ENCODE data around the gene PEX10. TPM values are rescaled to one million over a fixed set of nuclear protein-coding genes. Genes with fewer than 3 reads are reported as not detected.

Gene PEX10
- total RNA-seq, 8 experiments from 2014 or later = 11.3 to 27.8 (median 20.9) TPM

DNA sequence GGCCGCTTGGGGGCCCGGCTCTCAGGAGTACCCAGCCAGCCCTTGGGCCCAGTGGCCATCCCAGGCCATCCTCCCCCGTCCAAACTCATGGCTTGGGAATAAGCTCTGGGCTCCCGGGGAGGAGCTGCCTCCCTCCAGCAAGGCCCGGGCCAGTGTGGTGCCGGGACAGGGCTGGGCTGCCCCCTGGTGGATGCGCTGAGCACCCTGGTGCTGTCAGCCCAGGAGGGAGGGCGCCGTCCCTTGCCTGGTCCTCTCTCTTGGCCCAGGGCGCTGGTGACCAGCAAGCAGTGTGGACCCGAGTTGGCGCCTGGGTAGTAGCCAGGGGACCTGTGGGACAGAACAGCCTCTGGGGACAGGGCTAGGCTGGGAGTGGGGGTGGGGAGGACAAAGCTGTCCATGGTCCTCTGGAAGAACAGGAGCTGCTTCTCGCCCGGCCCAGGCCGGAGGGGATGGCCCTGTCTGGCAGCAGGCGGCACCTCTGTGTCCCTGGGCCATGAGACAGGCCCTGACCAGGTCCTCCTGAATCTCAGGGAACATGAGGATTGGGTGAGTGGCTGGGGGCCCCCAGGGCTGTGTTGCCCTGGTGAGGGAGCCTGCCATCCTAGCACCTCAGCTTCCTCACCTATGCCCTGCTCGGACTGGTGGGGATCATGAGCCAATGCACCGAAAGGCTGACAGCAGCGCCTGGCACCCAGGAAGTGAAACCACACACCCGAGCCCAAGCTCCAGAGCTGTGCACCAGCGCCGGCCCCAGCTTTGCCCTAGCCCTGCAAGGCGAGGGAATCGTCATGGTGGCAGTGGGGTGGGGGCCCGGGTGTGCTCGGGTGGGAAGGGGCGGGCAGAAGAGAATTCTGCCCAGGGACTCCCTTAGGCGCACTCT, 30.4 kb downstream of the PEX10 start:
- H3K4me3 ChIP-seq = peak overlapping the region in 1 of 5 donors; percentile 8
- peak; percentile 78 to 97 (median 91) for ATAC-seq (replicated peaks in 6 of 8)
- WGBS, 10 experiments = 21 to 33% methylated on average over 2 to 3 of the region's 28 CpGs; no CpG with 5 or more reads in 8 of the 10 experiments
- in situ Hi-C loops (cut with MboI; ENCODE audit: low pct_unique_long_range_greater_than_20kb in 2 of 9, low sequenced_read_pairs in 9 of 9, unreplicated experiment in 9 of 9) = loop anchor here in 5 of 9 experiments (10.0 to 25.0 kb wide), 3 partner anchors 170 to 195 kb away; partner anchors contain the start of gene FAAP20 (in 4 of the 5)
- H3K4me1 ChIP-seq (replicated peaks in 1 of 2) = peaks cover 5 to 7% of the 10 kb centered on the region in 2 donors
- peak overlapping the region in 1 of 2 donors; percentile 18 for H3K27ac ChIP-seq

DNA sequence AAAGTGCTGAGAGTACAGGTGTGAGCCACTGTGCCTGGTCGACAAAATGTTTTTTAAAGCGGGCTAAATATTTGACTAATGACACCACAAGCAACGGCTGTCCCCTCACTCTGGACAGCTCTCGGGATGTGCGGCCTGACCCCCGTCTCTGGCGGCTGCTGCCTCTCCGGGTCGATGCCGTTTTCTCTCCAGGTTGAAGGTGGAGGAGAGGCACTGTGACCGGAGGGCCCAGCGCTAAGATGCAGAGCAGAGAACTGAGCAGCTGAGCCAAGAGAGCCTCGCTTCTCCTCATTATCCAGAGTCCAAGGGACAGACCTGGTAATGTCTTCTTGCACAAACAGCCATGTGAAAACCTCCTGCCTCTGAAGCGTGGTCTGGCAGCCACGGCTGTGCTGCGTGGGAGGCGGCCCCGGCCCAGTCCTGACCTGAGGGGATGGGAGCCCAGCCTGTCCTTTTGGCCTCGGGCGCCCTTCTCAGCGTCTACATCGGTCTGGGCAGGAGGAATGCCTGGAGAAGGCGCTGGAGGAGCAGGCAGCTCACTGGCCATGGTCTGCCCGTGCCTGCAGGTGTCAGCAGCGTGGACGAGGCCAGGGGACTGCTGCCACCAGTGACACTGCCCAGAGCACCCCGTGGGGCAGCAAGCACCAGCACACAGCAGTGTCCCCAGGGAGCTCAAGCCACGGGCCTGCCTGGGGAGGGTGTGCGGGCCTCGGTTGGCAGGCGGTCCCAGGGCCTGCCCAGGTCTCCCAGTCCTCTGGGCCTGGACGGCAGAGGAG, 31.4 kb downstream of the PEX10 start:
- ATAC-seq (replicated peaks in 6 of 8) = peak; percentile 2 to 12 (median 4)
- in situ Hi-C loops (cut with MboI; ENCODE audit: low pct_unique_long_range_greater_than_20kb in 2 of 9, low sequenced_read_pairs in 9 of 9, unreplicated experiment in 9 of 9) = loop anchor here in 5 of 9 experiments (10.0 to 25.0 kb wide), 3 partner anchors 169 to 194 kb away; partner anchors contain the start of gene FAAP20 (in 4 of the 5)
- Histone ChIP-seq H3K27ac (no peak overlapping the region), H3K4me1 (replicated peaks in 1 of 2) (peaks cover 5 to 7% of the 10 kb centered on the region in 2 donors), H3K4me3 (no peak overlapping the region)
- 28 to 93% (median 88%) methylated on average over 2 to 23 of the region's 32 CpGs; no CpG with 5 or more reads in 4 of the 10 experiments for WGBS, 10 experiments

DNA sequence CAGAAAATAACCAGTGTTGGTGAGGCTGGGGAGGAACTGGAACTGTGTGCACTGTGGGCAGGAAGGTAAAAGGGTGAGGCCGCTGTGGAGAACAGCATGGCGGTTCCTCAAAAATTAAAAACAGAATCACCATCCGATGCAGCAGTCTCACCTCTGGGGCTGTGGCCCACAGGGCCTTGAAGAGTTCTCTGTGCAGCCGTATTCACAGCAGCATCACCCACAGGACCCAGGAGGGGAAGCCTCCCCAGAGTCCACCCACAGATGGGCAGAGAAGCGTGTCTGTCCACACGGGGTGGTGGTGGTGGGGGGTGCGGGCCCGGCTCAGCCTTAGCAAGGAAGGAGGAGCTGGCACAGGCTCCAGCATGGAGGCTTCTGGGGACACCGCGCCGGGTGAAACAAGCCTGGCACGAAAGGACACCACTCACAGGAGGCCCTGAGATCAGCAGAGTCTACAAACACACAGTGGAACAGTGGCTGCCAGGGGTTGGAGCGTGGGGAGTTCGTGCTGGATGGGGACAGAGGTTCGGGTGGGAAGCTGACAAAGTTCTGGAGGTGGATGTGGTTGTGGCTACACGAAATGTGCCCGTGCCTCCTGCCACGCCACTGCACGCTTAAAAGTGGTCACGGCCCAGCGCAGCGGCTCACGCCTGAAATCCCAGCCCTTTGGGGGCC, 32.5 kb downstream of the PEX10 start:
- ATAC-seq (replicated peaks in 6 of 8) = no peak
- 58 to 100% (median 88%) methylated on average over 1 to 11 of the region's 23 CpGs; no CpG with 5 or more reads in 3 of the 10 experiments for WGBS, 10 experiments
- peaks cover 7 to 9% of the 10 kb centered on the region in 2 donors for H3K4me1 ChIP-seq (replicated peaks in 1 of 2)
- no peak overlapping the region for H3K27ac ChIP-seq
- in situ Hi-C loops (cut with MboI; ENCODE audit: low pct_unique_long_range_greater_than_20kb in 2 of 9, low sequenced_read_pairs in 9 of 9, unreplicated experiment in 9 of 9) = loop anchor here in 7 of 9 experiments (10.0 to 25.0 kb wide), 3 partner anchors 168 to 193 kb away; partner anchors contain the start of gene FAAP20 (in 6 of the 7)
- no peak overlapping the region for H3K4me3 ChIP-seq

DNA sequence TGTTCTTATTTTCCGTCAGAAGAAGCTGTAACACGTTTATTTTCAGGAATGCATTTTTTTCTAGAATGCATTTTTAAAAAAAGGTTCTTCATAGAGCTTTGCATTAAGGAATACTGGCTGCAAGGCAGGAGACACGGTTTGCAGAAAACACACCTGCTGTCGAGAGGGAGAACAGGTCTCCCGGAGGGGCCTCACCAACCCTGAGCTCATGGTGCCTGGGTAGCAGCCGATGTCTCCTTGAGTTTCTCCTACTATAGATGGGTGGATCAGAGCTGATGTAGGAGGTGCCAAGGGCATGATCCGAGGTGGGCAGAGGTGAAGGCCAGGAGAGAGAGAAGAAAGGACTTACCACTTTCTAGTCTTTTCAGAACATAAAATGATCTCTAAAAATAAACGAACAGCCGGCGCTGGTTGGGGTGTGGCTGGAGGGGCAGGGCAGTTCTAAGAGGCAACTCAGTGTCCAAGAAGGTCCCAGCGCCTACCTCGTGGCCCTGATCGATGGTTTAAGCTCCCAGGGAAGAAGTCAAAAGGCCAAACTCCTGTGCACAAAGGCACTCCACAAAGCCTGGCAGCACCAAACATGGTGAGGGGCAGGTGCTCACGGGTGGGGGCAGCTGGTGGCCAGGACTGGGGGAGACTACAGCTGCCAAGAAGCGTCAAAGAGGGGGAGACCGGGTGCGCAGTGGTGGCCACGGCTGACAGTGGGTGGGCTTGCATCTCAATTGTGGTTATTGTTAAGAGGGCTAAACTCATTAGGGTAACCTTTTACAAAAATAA, 33.2 kb downstream of the PEX10 start:
- no peak for ATAC-seq (replicated peaks in 6 of 8)
- in situ Hi-C loops (cut with MboI; ENCODE audit: low pct_unique_long_range_greater_than_20kb in 2 of 9, low sequenced_read_pairs in 9 of 9, unreplicated experiment in 9 of 9) = loop anchor here in 6 of 9 experiments (10.0 to 25.0 kb wide), 3 partner anchors 167 to 192 kb away; partner anchors contain the start of gene FAAP20 (in 5 of the 6)
- 30 to 88% (median 80%) methylated on average over 1 to 17 of the region's 18 CpGs; no CpG with 5 or more reads in 2 of the 10 experiments for WGBS, 10 experiments
- H3K4me1 ChIP-seq (replicated peaks in 1 of 2) = peaks cover 7 to 11% of the 10 kb centered on the region in 2 donors
- H3K4me3 ChIP-seq = no peak overlapping the region
- no peak overlapping the region for H3K27ac ChIP-seq

- Histone ChIP-seq H3K27ac (no peak overlapping the region), H3K4me1 (replicated peaks in 1 of 2) (peaks cover 7 to 11% of the 10 kb centered on the region in 2 donors), H3K4me3 (no peak overlapping the region)
- 83 to 93% (median 92%) methylated on average over 2 to 7 of the region's 24 CpGs; no CpG with 5 or more reads in 6 of the 10 experiments for WGBS, 10 experiments
- no peak for ATAC-seq (replicated peaks in 6 of 8)
- in situ Hi-C loops (cut with MboI; ENCODE audit: low pct_unique_long_range_greater_than_20kb in 2 of 9, low sequenced_read_pairs in 9 of 9, unreplicated experiment in 9 of 9) = loop anchor here in 6 of 9 experiments (10.0 to 25.0 kb wide), 3 partner anchors 166 to 191 kb away; partner anchors contain the start of gene FAAP20 (in 5 of the 6)
Observed at GRCh38 chr1:2378441-2378851, 33.9 kb downstream of the PEX10 start.

- no peak for ATAC-seq (replicated peaks in 6 of 8)
- Histone ChIP-seq H3K27ac (no peak overlapping the region), H3K4me1 (replicated peaks in 1 of 2) (peaks cover 7 to 11% of the 10 kb centered on the region in 2 donors), H3K4me3 (no peak overlapping the region)
- in situ Hi-C loops (cut with MboI; ENCODE audit: low pct_unique_long_range_greater_than_20kb in 2 of 9, low sequenced_read_pairs in 9 of 9, unreplicated experiment in 9 of 9) = loop anchor here in 6 of 9 experiments (10.0 to 25.0 kb wide), 3 partner anchors 166 to 191 kb away; partner anchors contain the start of gene FAAP20 (in 5 of the 6)
- 94 to 100% (median 95%) methylated on average over 1 to 6 of the region's 16 CpGs; no CpG with 5 or more reads in 7 of the 10 experiments for WGBS, 10 experiments
Observed at GRCh38 chr1:2377751-2378440, 34.5 kb downstream of the PEX10 start.

- peaks cover 7 to 11% of the 10 kb centered on the region in 2 donors for H3K4me1 ChIP-seq (replicated peaks in 1 of 2)
- no peak overlapping the region for H3K4me3 ChIP-seq
- in situ Hi-C loops (cut with MboI; ENCODE audit: low pct_unique_long_range_greater_than_20kb in 2 of 9, low sequenced_read_pairs in 9 of 9, unreplicated experiment in 9 of 9) = loop anchor here in 6 of 9 experiments (10.0 to 25.0 kb wide), 3 partner anchors 165 to 190 kb away; partner anchors contain the start of gene FAAP20 (in 5 of the 6)
- no peak overlapping the region for H3K27ac ChIP-seq
- WGBS, 10 experiments = 78 to 97% (median 86%) methylated on average over 2 to 12 of the region's 25 CpGs; no CpG with 5 or more reads in 3 of the 10 experiments
- ATAC-seq (replicated peaks in 6 of 8) = no peak
Observed at GRCh38 chr1:2376931-2377672, 35.3 kb downstream of the PEX10 start.

GRCh38 chr1:2376261-2376741, 36.1 kb downstream of the PEX10 start:
- no peak for ATAC-seq (replicated peaks in 6 of 8)
- 20 to 94% (median 91%) methylated on average over 1 to 12 of the region's 23 CpGs; no CpG with 5 or more reads in 6 of the 10 experiments for WGBS, 10 experiments
- peaks cover 0 to 6% of the 10 kb centered on the region in 2 donors for H3K4me1 ChIP-seq (replicated peaks in 1 of 2)
- in situ Hi-C loops (cut with MboI; ENCODE audit: low pct_unique_long_range_greater_than_20kb in 2 of 9, low sequenced_read_pairs in 9 of 9, unreplicated experiment in 9 of 9) = loop anchor here in 6 of 9 experiments (10.0 to 25.0 kb wide), 3 partner anchors 164 to 189 kb away; partner anchors contain the start of gene FAAP20 (in 5 of the 6)
- H3K4me3 ChIP-seq = no peak overlapping the region
- no peak overlapping the region for H3K27ac ChIP-seq

DNA sequence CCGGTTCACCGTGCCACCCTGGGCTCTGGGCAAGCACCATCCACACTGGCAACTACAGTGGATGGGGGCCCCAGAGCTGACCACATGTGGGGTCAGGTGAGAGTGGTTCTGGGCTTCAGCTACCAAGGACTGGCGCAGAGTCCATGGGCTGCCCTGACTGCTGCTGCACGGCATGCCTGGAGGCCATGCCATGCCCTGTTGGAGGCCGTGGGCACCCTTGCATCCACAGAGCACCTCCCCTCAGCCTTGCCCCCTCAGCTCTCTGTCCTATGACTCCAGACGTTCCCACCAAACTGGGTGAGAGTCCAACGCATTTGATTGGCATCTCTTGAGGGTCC, 36.5 kb downstream of the PEX10 start:
- no peak overlapping the region for H3K4me3 ChIP-seq

GRCh38 chr1:2375246-2375922, 37.0 kb downstream of the PEX10 start:
- WGBS, 10 experiments = 72 to 100% (median 86%) methylated on average over 1 to 7 of the region's 23 CpGs; no CpG with 5 or more reads in 6 of the 10 experiments
- in situ Hi-C loops (cut with MboI; ENCODE audit: low pct_unique_long_range_greater_than_20kb in 2 of 9, low sequenced_read_pairs in 9 of 9, unreplicated experiment in 9 of 9) = loop anchor here in 6 of 9 experiments (10.0 to 25.0 kb wide), 3 partner anchors 163 to 188 kb away; partner anchors contain the start of gene FAAP20 (in 5 of the 6)
- Histone ChIP-seq H3K4me3 (no peak overlapping the region), H3K27ac (no peak overlapping the region), H3K4me1 (replicated peaks in 1 of 2) (peaks cover 0 to 6% of the 10 kb centered on the region in 2 donors)
- peak in 2 of 8 experiments; percentile 21 to 23 for ATAC-seq (replicated peaks in 6 of 8)

More for the DNA sequence above, 36.5 kb downstream of the PEX10 start:
- H3K27ac ChIP-seq = no peak overlapping the region
- 90 to 100% (median 92%) methylated on average over 2 to 4 of the region's 7 CpGs; no CpG with 5 or more reads in 7 of the 10 experiments for WGBS, 10 experiments
- ATAC-seq (replicated peaks in 6 of 8) = peak in 1 of 8 experiments; percentile 13
- H3K4me1 ChIP-seq (replicated peaks in 1 of 2) = peaks cover 0 to 6% of the 10 kb centered on the region in 2 donors
- in situ Hi-C loops (cut with MboI; ENCODE audit: low pct_unique_long_range_greater_than_20kb in 2 of 9, low sequenced_read_pairs in 9 of 9, unreplicated experiment in 9 of 9) = loop anchor here in 6 of 9 experiments (10.0 to 25.0 kb wide), 3 partner anchors 164 to 189 kb away; partner anchors contain the start of gene FAAP20 (in 5 of the 6)
